ENCODE measurements around the gene RASSF10.

Gene RASSF10

DNA sequence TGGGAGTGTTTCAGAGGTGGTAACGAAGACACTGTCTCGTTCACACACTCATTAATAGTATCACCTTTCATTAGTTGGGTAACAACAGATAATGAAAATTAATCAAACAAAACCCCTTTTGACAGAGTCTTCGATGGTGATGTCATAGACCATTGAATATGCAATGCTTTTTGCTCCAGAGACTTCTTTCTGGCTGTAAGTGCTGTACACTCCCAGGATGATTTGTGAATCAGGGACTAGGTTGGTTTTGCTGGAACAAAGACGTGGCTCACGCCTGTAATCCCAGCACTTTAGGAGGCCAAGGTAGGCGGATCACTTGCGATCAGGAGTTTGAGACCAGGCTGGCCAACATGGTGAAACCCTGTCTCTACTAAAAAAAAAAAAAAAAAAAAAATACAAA is 9.5 kb upstream of the RASSF10 start:
- no peak overlapping the region for H3K4me3 ChIP-seq (ENCODE audit: low read depth, low read length)
- TF ChIP-seq, protein P1, sequence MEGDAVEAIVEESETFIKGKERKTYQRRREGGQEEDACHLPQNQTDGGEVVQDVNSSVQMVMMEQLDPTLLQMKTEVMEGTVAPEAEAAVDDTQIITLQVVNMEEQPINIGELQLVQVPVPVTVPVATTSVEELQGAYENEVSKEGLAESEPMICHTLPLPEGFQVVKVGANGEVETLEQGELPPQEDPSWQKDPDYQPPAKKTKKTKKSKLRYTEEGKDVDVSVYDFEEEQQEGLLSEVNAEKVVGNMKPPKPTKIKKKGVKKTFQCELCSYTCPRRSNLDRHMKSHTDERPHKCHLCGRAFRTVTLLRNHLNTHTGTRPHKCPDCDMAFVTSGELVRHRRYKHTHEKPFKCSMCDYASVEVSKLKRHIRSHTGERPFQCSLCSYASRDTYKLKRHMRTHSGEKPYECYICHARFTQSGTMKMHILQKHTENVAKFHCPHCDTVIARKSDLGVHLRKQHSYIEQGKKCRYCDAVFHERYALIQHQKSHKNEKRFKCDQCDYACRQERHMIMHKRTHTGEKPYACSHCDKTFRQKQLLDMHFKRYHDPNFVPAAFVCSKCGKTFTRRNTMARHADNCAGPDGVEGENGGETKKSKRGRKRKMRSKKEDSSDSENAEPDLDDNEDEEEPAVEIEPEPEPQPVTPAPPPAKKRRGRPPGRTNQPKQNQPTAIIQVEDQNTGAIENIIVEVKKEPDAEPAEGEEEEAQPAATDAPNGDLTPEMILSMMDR (IDR thresholded peaks at IDR 0.05; ENCODE audit: insufficient read depth, low read depth, low read length, missing control alignments), result no peak
- DNase-seq (ENCODE audit: low read depth), result no peak

DNA sequence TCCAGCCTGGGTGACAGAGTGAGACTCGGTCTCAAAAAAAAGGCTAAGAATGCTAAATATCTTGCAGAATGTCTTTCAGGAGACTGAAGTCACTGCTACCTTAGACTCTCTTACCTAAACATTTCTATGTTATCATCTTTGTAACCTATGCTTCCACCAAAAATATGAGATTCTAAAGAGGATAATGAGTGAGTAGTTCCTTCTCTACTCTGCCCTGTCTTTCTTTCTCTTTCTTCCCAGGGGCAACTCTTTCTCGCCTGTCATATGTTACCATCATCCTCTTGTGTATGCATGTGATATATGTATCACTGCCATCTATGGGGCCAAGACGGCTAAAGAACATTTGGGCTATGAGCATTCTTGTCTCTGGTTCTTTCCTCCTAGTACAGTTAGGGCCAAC is 9.0 kb upstream of the RASSF10 start:
- DNase-seq (ENCODE audit: low read depth), result no peak
- no peak overlapping the region for H3K4me3 ChIP-seq (ENCODE audit: low read depth, low read length)
- TF ChIP-seq, protein P1 (IDR thresholded peaks at IDR 0.05; ENCODE audit: insufficient read depth, low read depth, low read length, missing control alignments), result no peak

DNA sequence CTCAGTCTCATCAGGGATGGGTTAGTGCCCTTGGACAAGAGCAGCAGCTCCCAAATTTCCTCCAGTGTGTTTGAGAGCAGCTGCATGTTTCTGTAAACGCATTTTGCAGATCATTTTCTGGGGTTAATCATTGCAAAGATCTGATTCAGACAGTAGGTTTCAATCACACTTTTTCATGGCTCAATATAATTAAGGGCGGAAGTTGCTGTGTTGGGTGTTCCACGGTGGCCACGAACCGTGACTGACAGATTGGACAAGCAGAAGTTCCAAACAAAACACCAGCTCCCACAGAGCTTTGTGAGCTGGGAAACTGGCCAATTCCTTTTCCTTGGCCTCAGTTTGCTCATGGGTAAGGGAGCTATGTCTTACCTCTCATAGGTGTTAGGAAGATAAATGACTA is 8.4 kb upstream of the RASSF10 start:
- TF ChIP-seq, protein P1 (IDR thresholded peaks at IDR 0.05; ENCODE audit: insufficient read depth, low read depth, low read length, missing control alignments), result no peak
- no peak overlapping the region for H3K4me3 ChIP-seq (ENCODE audit: low read depth, low read length)
- no peak for DNase-seq (ENCODE audit: low read depth)

DNA sequence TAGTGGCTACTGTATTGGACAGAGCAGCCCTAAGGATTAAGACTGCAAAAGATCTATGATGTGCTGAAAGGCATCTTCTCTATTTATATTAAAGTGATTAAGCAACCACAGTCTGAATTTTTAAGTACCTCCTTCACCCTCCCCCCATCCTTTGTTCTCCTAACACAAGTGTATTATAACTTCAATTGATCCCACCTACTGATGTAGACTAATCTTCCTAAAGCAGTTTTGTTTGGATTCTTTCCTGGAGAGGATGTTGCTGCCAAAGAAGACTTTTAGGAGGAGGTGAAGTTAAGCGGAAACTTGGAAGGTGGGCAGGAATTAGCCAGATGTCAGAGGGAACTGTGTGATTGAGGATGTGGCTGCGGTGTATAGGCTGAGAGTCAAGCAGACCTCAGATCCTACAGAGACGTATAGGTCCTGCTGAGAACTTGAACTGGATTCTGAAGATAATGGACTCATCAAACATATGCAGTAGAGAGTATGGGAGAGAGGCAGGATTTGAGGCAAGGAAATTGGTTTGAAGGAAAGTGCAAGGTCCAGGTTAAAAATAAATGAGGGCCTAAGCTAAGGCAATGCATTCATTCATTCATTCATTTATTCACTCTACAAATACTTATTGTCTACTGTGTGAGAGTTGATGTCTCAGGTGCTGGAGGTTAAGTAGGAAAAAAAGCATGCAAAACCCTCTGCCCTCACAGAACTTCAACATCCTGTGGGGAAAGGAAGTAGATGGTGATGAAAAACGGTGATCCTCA is 5.2 kb upstream of the RASSF10 start:
- no peak for DNase-seq (ENCODE audit: low read depth)
- TF ChIP-seq, protein P1 (IDR thresholded peaks at IDR 0.05; ENCODE audit: insufficient read depth, low read depth, low read length, missing control alignments), result no peak
- H3K4me3 ChIP-seq (ENCODE audit: low read depth, low read length), result no peak overlapping the region

DNA sequence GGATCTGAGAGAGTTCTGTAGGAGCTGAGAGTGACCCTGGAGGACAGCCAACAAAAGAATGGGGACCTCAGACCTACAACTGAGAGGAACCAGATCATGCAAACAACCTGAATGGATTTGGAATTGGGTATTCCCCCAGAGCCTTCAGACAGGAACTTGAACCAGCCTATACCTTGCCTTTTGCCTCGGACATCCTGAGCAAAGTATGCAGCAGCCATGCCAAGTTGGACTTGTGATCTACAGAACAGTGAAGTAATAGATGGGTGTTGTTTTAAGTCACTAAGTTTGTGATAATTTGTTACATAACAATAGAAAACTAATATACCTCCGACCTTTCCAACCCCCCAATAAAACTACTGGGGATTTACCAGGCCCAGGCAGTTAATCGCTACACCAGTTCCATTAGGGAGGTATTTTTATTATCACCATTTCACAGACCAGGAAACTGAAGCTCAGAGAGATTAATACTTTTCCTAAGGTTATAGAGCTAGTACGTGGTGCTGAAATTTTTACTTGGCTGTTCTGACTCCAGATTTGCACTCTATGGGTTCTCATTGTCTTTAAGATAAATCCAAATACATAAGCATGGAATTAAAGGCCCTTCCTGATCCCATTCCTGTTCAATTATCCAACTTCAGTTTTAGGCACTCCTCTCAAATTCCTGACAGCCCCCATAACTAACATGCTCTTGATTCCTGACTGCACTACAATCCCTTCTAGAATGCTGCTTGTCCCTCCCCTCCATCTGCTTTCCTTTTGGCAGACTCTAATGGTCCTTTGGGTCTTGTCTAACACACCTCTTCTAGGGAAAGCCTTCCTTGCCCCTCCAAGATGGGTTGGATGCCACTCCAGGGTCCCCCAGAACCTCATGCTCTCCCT is 1.7 kb upstream of the RASSF10 start:
- TF ChIP-seq, protein P1 (IDR thresholded peaks at IDR 0.05; ENCODE audit: insufficient read depth, low read depth, low read length, missing control alignments), result no peak
- DNase-seq (ENCODE audit: low read depth), result no peak
- H3K4me3 ChIP-seq (ENCODE audit: low read depth, low read length), result no peak overlapping the region

- TF ChIP-seq, protein P1 (IDR thresholded peaks at IDR 0.05; ENCODE audit: insufficient read depth, low read depth, low read length, missing control alignments), result no peak
- DNase-seq (ENCODE audit: low read depth), result no peak
- H3K4me3 ChIP-seq (ENCODE audit: low read depth, low read length), result no peak overlapping the region
Observed at GRCh38 chr11:13008061-13008435, 1.1 kb upstream of the RASSF10 start.
